ENCODE data around the gene FTHL17.

- TF ChIP-seq CTCF (IDR thresholded peaks at IDR 0.05; ENCODE audit: poor library complexity) (no peak), EZH2 (IDR thresholded peaks at IDR 0.05; ENCODE audit: borderline replicate concordance) (no peak)
These were observed 38.8 kb upstream of the FTHL17 start for GRCh38 chrX:31110657-31111056.
